ENCODE measurements around the gene STRBP. TPM values are rescaled to one million over a fixed set of nuclear protein-coding genes. Genes with fewer than 3 reads are reported as not detected.

Gene STRBP
- total and polyA plus RNA-seq, 2 of the 8 experiments (the other 6 are each of a cell fraction or from before 2014, with no cell fraction given) = 29.7 to 105 TPM

- CTCF ChIA-PET (ENCODE audit: partially characterized antibody) = interaction anchor here (0.6 to 1.6 kb wide), 4 partner anchors 11 to 104 kb away, joined by 3 to 4 read pairs (median 3); no protein-coding TSS in a partner anchor
- DNase-seq (ENCODE audit: low read depth in 1 of 2, low spot score in 2 of 2) (no peak), FAIRE-seq (no peak)
- Histone ChIP-seq H3K56ac (replicated peaks; ENCODE audit: insufficient read length, low read depth, low read length) (no peak overlapping the region), H3K23ac (ENCODE audit: insufficient read length) (no peak overlapping the region), H3K27ac (ENCODE audit: low read depth, low read length) (no peak overlapping the region), H3K79me1 (ENCODE audit: low read depth, low read length) (peaks cover 2% of the 10 kb centered on the region; the same call in 1 of the 2 replicates), H2AK5ac (ENCODE audit: low read depth, low read length) (no peak overlapping the region), H3K4me1 (replicated peaks in 1 of 4; ENCODE audit: control insufficient read depth in 3 of 4, insufficient read depth in 4 of 4, low read length in 3 of 4) (peaks cover 0 to 2% (median 0%) of the 10 kb centered on the region in 4 experiments; a peak in 1 of 7 replicates), H2AFZ (ENCODE audit: low read length) (no peak overlapping the region), H3K27me3 (replicated peaks in 1 of 4; ENCODE audit: control insufficient read depth in 3 of 4, extremely low read depth in 1 of 4, insufficient read depth in 3 of 4, low read length in 3 of 4) (no peaks in the 10 kb centered on the region), H4K91ac (replicated peaks; ENCODE audit: insufficient read length, low read length) (no peak overlapping the region), H4K8ac (ENCODE audit: extremely low read depth, insufficient read depth, low read length) (no peak overlapping the region), H3K9me3 (ENCODE audit: insufficient read depth in 2 of 2, low read depth in 1 of 2, low read length in 1 of 2) (no peaks in the 10 kb centered on the region), H2BK15ac (ENCODE audit: low read length) (no peak overlapping the region), H3K14ac (ENCODE audit: insufficient read length) (no peak overlapping the region), H3K4ac (replicated peaks; ENCODE audit: insufficient read length, low read depth, low read length) (no peak overlapping the region), H3K79me2 (ENCODE audit: control insufficient read depth in 1 of 2, insufficient read depth in 2 of 2, low read length in 2 of 2) (peaks cover 10 to 97% of the 10 kb centered on the region in 2 experiments), H3K4me2 (ENCODE audit: insufficient read depth in 1 of 2, low read depth in 2 of 2, low read length in 2 of 2) (no peak overlapping the region), H3K18ac (ENCODE audit: extremely low read depth, low read length) (no peak overlapping the region), H3K4me3 (ENCODE audit: extremely low read depth in 1 of 4, insufficient read depth in 2 of 4, low read depth in 3 of 4, low read length in 4 of 4) (no peak overlapping the region), H3K36me3 (ENCODE audit: control insufficient read depth in 2 of 4, insufficient read depth in 4 of 4, low read length in 3 of 4) (no peaks in the 10 kb centered on the region), H4K20me1 (replicated peaks in 1 of 2; ENCODE audit: control insufficient read depth in 1 of 2, insufficient read depth in 2 of 2, low read length in 2 of 2) (peaks cover 1 to 11% of the 10 kb centered on the region in 2 experiments), H2BK20ac (ENCODE audit: low read length) (no peak overlapping the region), H2BK5ac (ENCODE audit: low read depth, low read length) (no peak overlapping the region), H2BK12ac (ENCODE audit: low read depth, low read length) (no peak overlapping the region), H3K23me2 (ENCODE audit: low read depth, low read length) (no peaks in the 10 kb centered on the region), H2BK120ac (replicated peaks; ENCODE audit: low read depth, low read length) (no peak overlapping the region), H4K5ac (ENCODE audit: insufficient read length, low read depth, low read length) (no peak overlapping the region), H3K9ac (replicated peaks in 1 of 4; ENCODE audit: extremely low read depth in 1 of 4, low read depth in 3 of 4, low read length in 3 of 4) (no peak overlapping the region)
- POLR2A ChIA-PET (ENCODE audit: partially characterized antibody) = interaction anchor here (0.8 to 1.6 kb wide), 4 partner anchors 9 to 145 kb away, joined by 3 to 8 read pairs (median 3); no protein-coding TSS in a partner anchor
- 95% methylated on average over 1 of the region's 1 CpG; no CpG with 5 or more reads in 1 of the 2 experiments for WGBS, 2 experiments (ENCODE audit: extremely low coverage in 1 of 2, insufficient coverage in 1 of 2, insufficient read length in 1 of 2, insufficient replicate concordance in 2 of 2, low coverage in 1 of 2, low lambda C conversion rate in 2 of 2, missing lambda C conversion rate in 1 of 2)
- TF ChIP-seq NRF1 (IDR thresholded peaks at IDR 0.05; ENCODE audit: low read depth, low read length) (no peak), BACH1 (IDR thresholded peaks at IDR 0.05; ENCODE audit: low read length) (no peak), ASH2L (IDR thresholded peaks at IDR 0.05; ENCODE audit: low read length) (no peak)
- TF ChIP-seq, protein P1, sequence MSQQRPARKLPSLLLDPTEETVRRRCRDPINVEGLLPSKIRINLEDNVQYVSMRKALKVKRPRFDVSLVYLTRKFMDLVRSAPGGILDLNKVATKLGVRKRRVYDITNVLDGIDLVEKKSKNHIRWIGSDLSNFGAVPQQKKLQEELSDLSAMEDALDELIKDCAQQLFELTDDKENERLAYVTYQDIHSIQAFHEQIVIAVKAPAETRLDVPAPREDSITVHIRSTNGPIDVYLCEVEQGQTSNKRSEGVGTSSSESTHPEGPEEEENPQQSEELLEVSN (IDR thresholded peaks at IDR 0.05) = no peak
Observed at GRCh38 chr9:123251741-123252140, 16.6 kb downstream of the STRBP start.

Measured in H1 (cell line).